KMS-11 (cell line): ENCODE results near the gene BTBD16.

Experiments used
- H2AFZ ChIP-seq: fragments of 200-600 bp; sonication (generic); 2 replicates; pipeline ENCODE4 v1.6.1; 2016; ENCODE audit warnings: antibody characterized with exemption, mixed run types, low read depth
- H3K27ac ChIP-seq: fragments of 200-600 bp; sonication (generic); 2 replicates; pipeline ENCODE4 v1.6.1; 2016; ENCODE audit warnings: mild to moderate bottlenecking, mixed run types
- H3K27me3 ChIP-seq: fragments of 200-600 bp; sonication (generic); 2 replicates; pipeline ENCODE4 v1.6.1; 2017; ENCODE audit warnings: mild to moderate bottlenecking, low read depth, mixed run types, moderate library complexity; ENCODE audit not compliant: insufficient read depth
- H3K36me3 ChIP-seq: fragments of 200-600 bp; sonication (generic); 2 replicates; pipeline ENCODE4 v1.6.1; 2017; ENCODE audit warnings: mild to moderate bottlenecking, mixed run types; ENCODE audit not compliant: insufficient read depth
- H3K4me1 ChIP-seq: fragments of 200-600 bp; sonication (generic); 2 replicates; pipeline ENCODE4 v1.6.1; 2016; ENCODE audit warnings: mild to moderate bottlenecking, low read depth, mixed run types; ENCODE audit not compliant: poor library complexity, severe bottlenecking
- H3K4me2 ChIP-seq: fragments of 200-600 bp; sonication (generic); 2 replicates; pipeline ENCODE4 v1.7.0; 2016; ENCODE audit warnings: mild to moderate bottlenecking, mixed run types
- H3K4me3 ChIP-seq: fragments of 200-600 bp; sonication (generic); IDR thresholded peaks from 2 replicates; pipeline ENCODE4 v1.6.1; 2017; ENCODE audit warnings: low read depth, low read length, mixed read lengths; ENCODE audit not compliant: insufficient read depth
- H3K79me2 ChIP-seq: fragments of 200-600 bp; sonication (generic); 2 replicates; pipeline ENCODE4 v1.6.1; 2016; ENCODE audit warnings: low read depth, mixed run types; ENCODE audit not compliant: insufficient read depth
- H3K9ac ChIP-seq: fragments of 200-600 bp; sonication (generic); 2 replicates; pipeline ENCODE4 v1.6.1; 2016; ENCODE audit warnings: mild to moderate bottlenecking, mixed run types
- H4K20me1 ChIP-seq: fragments of 200-600 bp; sonication (generic); 2 replicates; pipeline ENCODE4 v1.6.1; 2016; ENCODE audit warnings: mild to moderate bottlenecking, mixed run types; ENCODE audit not compliant: insufficient read depth
- CTCF ChIP-seq: fragments of 200-600 bp; sonication (generic); conservative IDR thresholded peaks from 2 replicates; pipeline ENCODE4 v1.6.1; 2017; ENCODE audit warnings: low read depth, mild to moderate bottlenecking, antibody characterized with exemption, low read length, moderate library complexity, mixed read lengths

Gene BTBD16

GRCh38 chr10:122362621-122363020, 91.5 kb downstream of the BTBD16 start:
- Histone ChIP-seq H3K27me3 (no peaks in the 10 kb centered on the region; the same call in 1 of the 2 replicates), H3K27ac (no peak overlapping the region), H4K20me1 (no peaks in the 10 kb centered on the region), H3K4me2 (no peak overlapping the region), H3K4me3 (no peak overlapping the region), H3K36me3 (no peaks in the 10 kb centered on the region), H3K79me2 (no peaks in the 10 kb centered on the region), H3K4me1 (no peaks in the 10 kb centered on the region), H3K9ac (no peak overlapping the region), H2AFZ (no peak overlapping the region)
- no peak for TF ChIP-seq CTCF

- Histone ChIP-seq H3K9ac (no peak overlapping the region), H3K4me2 (no peak overlapping the region), H3K27me3 (no peaks in the 10 kb centered on the region; the same call in 1 of the 2 replicates), H3K4me3 (no peak overlapping the region), H3K4me1 (no peaks in the 10 kb centered on the region), H3K79me2 (no peaks in the 10 kb centered on the region), H4K20me1 (no peaks in the 10 kb centered on the region), H3K36me3 (no peaks in the 10 kb centered on the region), H3K27ac (no peak overlapping the region), H2AFZ (no peak overlapping the region)
- no peak for TF ChIP-seq CTCF
Measured at GRCh38 chr10:122363311-122363710, 92.2 kb downstream of the BTBD16 start.

GRCh38 chr10:122363722-122364463, 92.8 kb downstream of the BTBD16 start:
- H3K79me2 ChIP-seq = no peaks in the 10 kb centered on the region
- no peak overlapping the region for H3K9ac ChIP-seq
- no peak overlapping the region for H3K4me2 ChIP-seq
- no peak overlapping the region for H3K27ac ChIP-seq
- no peaks in the 10 kb centered on the region; the same call in 1 of the 2 replicates for H3K27me3 ChIP-seq
- H3K4me1 ChIP-seq = no peaks in the 10 kb centered on the region
- no peak overlapping the region for H2AFZ ChIP-seq
- TF ChIP-seq CTCF = no peak
- no peak overlapping the region for H3K4me3 ChIP-seq
- H3K36me3 ChIP-seq = no peaks in the 10 kb centered on the region
- no peaks in the 10 kb centered on the region for H4K20me1 ChIP-seq

- Histone ChIP-seq H3K79me2 (no peaks in the 10 kb centered on the region), H3K4me1 (no peaks in the 10 kb centered on the region), H3K36me3 (no peaks in the 10 kb centered on the region), H2AFZ (no peak overlapping the region), H3K4me3 (no peak overlapping the region), H4K20me1 (no peaks in the 10 kb centered on the region), H3K9ac (no peak overlapping the region), H3K27me3 (peaks cover 31% of the 10 kb centered on the region), H3K4me2 (no peak overlapping the region), H3K27ac (no peak overlapping the region)
- TF ChIP-seq CTCF = no peak
Measured at GRCh38 chr10:122368502-122369254, 97.6 kb downstream of the BTBD16 start.
